Measurements from ENCODE around the gene CDH13. TPM values are rescaled to one million over a fixed set of nuclear protein-coding genes. Genes with fewer than 3 reads are reported as not detected.
A peak's percentile ranks its signal among the peaks of the same experiment; 100 is the strongest.

CDH13 gene
- total RNA-seq, 2 donors from 2014 or later = 2.9 TPM; not detected in 1

- Histone ChIP-seq H3K27ac (no peak overlapping the region), H3K27me3 (no peaks in the 10 kb centered on the region), H3K4me3 (no peak overlapping the region), H3K9me3 (no peaks in the 10 kb centered on the region), H3K4me1 (no peaks in the 10 kb centered on the region), H3K36me3 (replicated peaks in 1 of 2; ENCODE audit: insufficient read depth in 1 of 2, low read depth in 2 of 2) (no peaks in the 10 kb centered on the region)
- WGBS, 2 donors = 55 to 69% methylated on average over 10 of the region's 10 CpGs
- no peak for TF ChIP-seq CTCF (IDR thresholded peaks at IDR 0.05)
- TF ChIP-seq POLR2A (IDR thresholded peaks at IDR 0.05) = no peak
- no peak for ATAC-seq
- DNase-seq = peak in 1 of 4 donors; percentile 31
- intact Hi-C loops (cut with DNase I) = no loop called here
Observed at GRCh38 chr16:83727018-83727417, 1100.2 kb downstream of the CDH13 start.

- TF ChIP-seq POLR2A (IDR thresholded peaks at IDR 0.05) (no peak), CTCF (IDR thresholded peaks at IDR 0.05) (no peak)
- DNase-seq = no peak
- no peak for ATAC-seq
- Histone ChIP-seq H3K27me3 (no peaks in the 10 kb centered on the region), H3K4me3 (no peak overlapping the region), H3K27ac (no peak overlapping the region), H3K4me1 (no peaks in the 10 kb centered on the region), H3K9me3 (no peaks in the 10 kb centered on the region), H3K36me3 (replicated peaks in 1 of 2; ENCODE audit: insufficient read depth in 1 of 2, low read depth in 2 of 2) (no peaks in the 10 kb centered on the region)
- 73 to 81% methylated on average over 14 to 18 of the region's 18 CpGs for WGBS, 2 donors
- intact Hi-C loops (cut with DNase I) = no loop called here
Observed at GRCh38 chr16:83727751-83728352, 1101.1 kb downstream of the CDH13 start.

GRCh38 chr16:83728492-83728891 is 1101.7 kb downstream of the CDH13 start:
- ATAC-seq = no peak
- TF ChIP-seq POLR2A (IDR thresholded peaks at IDR 0.05) (no peak), CTCF (IDR thresholded peaks at IDR 0.05) (no peak)
- Histone ChIP-seq H3K27ac (no peak overlapping the region), H3K27me3 (no peaks in the 10 kb centered on the region), H3K9me3 (no peaks in the 10 kb centered on the region), H3K4me3 (no peak overlapping the region), H3K36me3 (replicated peaks in 1 of 2; ENCODE audit: insufficient read depth in 1 of 2, low read depth in 2 of 2) (no peaks in the 10 kb centered on the region), H3K4me1 (no peaks in the 10 kb centered on the region)
- DNase-seq = no peak
- WGBS, 2 donors = 36 to 48% methylated on average over 6 of the region's 6 CpGs
- intact Hi-C loops (cut with DNase I) = no loop called here

- no peak overlapping the region for H3K4me3 ChIP-seq
- DNase-seq (no peak), ATAC-seq (no peak)
- no peaks in the 10 kb centered on the region for H3K36me3 ChIP-seq (replicated peaks in 1 of 2; ENCODE audit: insufficient read depth in 1 of 2, low read depth in 2 of 2)
- WGBS, 2 donors = 0 to 24% methylated on average over 2 of the region's 2 CpGs
- intact Hi-C loops (cut with DNase I) = no loop called here
- H3K9me3 ChIP-seq = no peaks in the 10 kb centered on the region
- TF ChIP-seq POLR2A (IDR thresholded peaks at IDR 0.05) = no peak
- TF ChIP-seq CTCF (IDR thresholded peaks at IDR 0.05) = no peak
- H3K4me1 ChIP-seq = no peaks in the 10 kb centered on the region
- no peaks in the 10 kb centered on the region for H3K27me3 ChIP-seq
- H3K27ac ChIP-seq = no peak overlapping the region
Observed at GRCh38 chr16:83730812-83731211, 1104.0 kb downstream of the CDH13 start.

- H3K27ac ChIP-seq = no peak overlapping the region
- no peaks in the 10 kb centered on the region for H3K4me1 ChIP-seq
- no peak overlapping the region for H3K4me3 ChIP-seq
- 83 to 84% methylated on average over 2 of the region's 2 CpGs for WGBS, 2 donors
- intact Hi-C loops (cut with DNase I) = no loop called here
- H3K27me3 ChIP-seq = no peaks in the 10 kb centered on the region
- no peaks in the 10 kb centered on the region for H3K9me3 ChIP-seq
- DNase-seq (no peak), ATAC-seq (no peak)
- no peak for TF ChIP-seq CTCF (IDR thresholded peaks at IDR 0.05)
- H3K36me3 ChIP-seq (replicated peaks in 1 of 2; ENCODE audit: insufficient read depth in 1 of 2, low read depth in 2 of 2) = no peaks in the 10 kb centered on the region
Observed at GRCh38 chr16:83732536-83732935, 1105.8 kb downstream of the CDH13 start.

All from body of pancreas (tissue), 4 donors.